ENCODE results near the gene ZFAND2A. TPM values are rescaled to one million over a fixed set of nuclear protein-coding genes. Genes with fewer than 3 reads are reported as not detected.

Gene ZFAND2A
- total RNA-seq, 4 donors from 2014 or later: 17.8 to 27.0 (median 22.3) TPM

DNA sequence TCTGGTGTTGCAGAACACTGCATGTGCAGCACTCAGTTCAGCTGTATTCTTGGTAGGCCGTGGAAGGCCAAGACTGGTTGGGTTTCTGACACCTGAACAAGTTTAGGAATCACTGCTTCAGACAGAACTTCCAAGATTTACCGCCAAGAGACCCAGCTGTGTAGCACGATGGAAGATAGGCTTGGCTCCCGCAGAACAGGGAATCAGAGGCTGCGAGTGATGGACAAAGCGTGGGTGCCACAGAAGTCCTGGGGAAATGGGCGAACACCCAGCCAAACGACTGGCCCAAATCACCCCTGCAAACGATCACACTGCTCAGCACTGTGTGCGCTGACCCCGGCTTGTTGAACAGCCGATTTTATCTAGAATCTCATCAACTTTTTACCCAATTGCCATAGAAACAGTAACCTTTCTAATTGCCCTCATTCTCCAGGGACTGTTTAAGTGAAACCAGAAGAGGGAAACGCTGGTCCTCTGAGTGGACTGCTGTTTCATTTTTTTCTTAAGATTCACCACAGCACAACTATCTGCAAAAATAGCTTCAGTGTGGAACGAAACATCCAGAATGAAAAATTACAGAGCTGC lies 17.9 kb downstream of the ZFAND2A start:
- 70% methylated on average over 14 of the region's 14 CpGs for WGBS
- H3K36me3 ChIP-seq: no peaks in the 10 kb centered on the region
- no peak overlapping the region for H3K4me3 ChIP-seq
- no peak overlapping the region for H3K27ac ChIP-seq
- DNase-seq (ENCODE audit: low spot score in 2 of 2): no peak
- H3K9me3 ChIP-seq: no peaks in the 10 kb centered on the region
- no peaks in the 10 kb centered on the region for H3K27me3 ChIP-seq
- peaks cover 10% of the 10 kb centered on the region for H3K4me1 ChIP-seq
- no peak for TF ChIP-seq POLR2A (IDR thresholded peaks at IDR 0.05)
- no peak for TF ChIP-seq EP300 (IDR thresholded peaks at IDR 0.05)
- TF ChIP-seq CTCF (IDR thresholded peaks at IDR 0.05): no peak
- no peak for TF ChIP-seq POLR2AphosphoS5 (IDR thresholded peaks at IDR 0.05)

GRCh38 chr7:1141651-1142050 lies 18.3 kb downstream of the ZFAND2A start:
- no peak for DNase-seq (ENCODE audit: low spot score in 2 of 2)
- Histone ChIP-seq H3K27me3 (no peaks in the 10 kb centered on the region), H3K4me1 (peaks cover 15% of the 10 kb centered on the region), H3K4me3 (no peak overlapping the region), H3K27ac (no peak overlapping the region), H3K9me3 (no peaks in the 10 kb centered on the region), H3K36me3 (no peaks in the 10 kb centered on the region)
- WGBS: 84% methylated on average over 6 of the region's 6 CpGs
- TF ChIP-seq POLR2A (IDR thresholded peaks at IDR 0.05) (no peak), EP300 (IDR thresholded peaks at IDR 0.05) (no peak), CTCF (IDR thresholded peaks at IDR 0.05) (no peak)

DNA sequence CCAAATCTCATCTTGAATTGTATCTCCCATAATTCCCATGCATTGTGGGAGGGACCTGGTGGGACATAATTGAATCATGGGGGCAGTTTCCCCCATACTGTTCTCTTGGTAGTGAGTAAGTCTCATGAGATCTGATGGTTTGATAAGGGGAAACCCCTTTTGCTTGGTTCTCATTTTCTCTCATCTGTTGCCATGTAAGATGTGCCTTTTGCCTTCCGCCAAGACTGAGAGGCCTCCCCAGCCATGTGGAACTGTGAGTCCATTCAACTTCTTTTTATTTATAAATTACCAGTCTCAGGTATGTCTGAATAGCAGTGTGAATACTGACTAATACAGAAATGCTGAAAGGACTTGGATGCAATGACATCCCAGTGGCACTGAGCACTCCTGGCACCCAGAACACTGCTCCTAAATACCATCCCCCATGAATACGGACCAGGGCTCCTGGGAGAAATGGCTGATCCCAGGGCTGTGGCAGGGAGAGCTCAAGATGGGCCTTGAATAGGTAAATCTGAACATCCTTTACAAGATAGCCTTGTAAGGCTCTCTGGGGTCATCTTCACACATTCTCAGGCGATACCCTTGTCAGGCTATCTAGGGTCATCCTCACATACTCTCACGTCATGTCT lies 19.4 kb downstream of the ZFAND2A start:
- WGBS: 86% methylated on average over 4 of the region's 4 CpGs
- peaks cover 15% of the 10 kb centered on the region for H3K4me1 ChIP-seq
- no peak overlapping the region for H3K4me3 ChIP-seq

DNA sequence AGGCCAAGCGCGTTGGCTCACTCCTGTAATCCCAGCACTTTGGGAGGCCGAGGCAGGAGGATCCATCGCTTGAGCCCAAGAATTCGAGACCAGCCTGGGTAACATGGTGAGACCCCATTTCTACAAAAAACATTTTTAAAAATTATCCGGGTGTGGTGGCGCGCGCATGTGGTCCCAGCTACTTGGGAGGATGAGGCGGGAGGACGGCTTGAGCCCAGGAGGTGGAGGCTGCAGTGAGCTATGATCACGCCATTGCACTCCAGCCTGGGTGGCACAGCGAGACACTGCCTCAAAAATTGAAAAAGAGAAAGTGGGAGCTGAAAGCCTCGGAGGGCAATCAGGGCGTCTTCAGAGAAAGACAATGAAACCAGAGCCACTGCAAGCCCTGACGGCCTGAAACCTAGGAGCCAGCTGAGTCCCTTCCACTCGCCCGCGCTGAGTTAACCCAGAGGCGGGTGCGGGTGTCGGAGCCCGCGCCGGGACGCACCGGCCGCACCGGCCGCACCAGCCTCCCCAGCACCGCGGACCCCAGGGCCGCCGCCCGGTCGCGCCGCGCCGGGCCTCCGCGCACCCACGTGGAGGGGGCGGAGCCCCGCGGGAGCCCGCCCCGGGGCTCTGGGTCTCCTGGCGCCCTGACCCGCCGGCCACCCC lies 22.4 kb downstream of the ZFAND2A start:
- Histone ChIP-seq H3K27me3 (no peaks in the 10 kb centered on the region), H3K9me3 (no peaks in the 10 kb centered on the region), H3K36me3 (no peaks in the 10 kb centered on the region), H3K4me3 (peak overlapping the region; percentile 63), H3K4me1 (peaks cover 15% of the 10 kb centered on the region), H3K27ac (peak overlapping the region; percentile 83)
- WGBS: 22% methylated on average over 16 of the region's 51 CpGs
- no peak for TF ChIP-seq POLR2AphosphoS5 (IDR thresholded peaks at IDR 0.05)
- TF ChIP-seq POLR2A (IDR thresholded peaks at IDR 0.05): no peak
- TF ChIP-seq EP300 (IDR thresholded peaks at IDR 0.05): no peak
- no peak for TF ChIP-seq CTCF (IDR thresholded peaks at IDR 0.05)
- DNase-seq (ENCODE audit: low spot score in 2 of 2): no peak

More for the DNA sequence above, 19.4 kb downstream of the ZFAND2A start:
- TF ChIP-seq CTCF (IDR thresholded peaks at IDR 0.05) (no peak), POLR2AphosphoS5 (IDR thresholded peaks at IDR 0.05) (no peak), EP300 (IDR thresholded peaks at IDR 0.05) (no peak), POLR2A (IDR thresholded peaks at IDR 0.05) (no peak)
- Histone ChIP-seq H3K36me3 (no peaks in the 10 kb centered on the region), H3K9me3 (no peaks in the 10 kb centered on the region), H3K27ac (no peak overlapping the region), H3K27me3 (no peaks in the 10 kb centered on the region)
- DNase-seq (ENCODE audit: low spot score in 2 of 2): no peak

GRCh38 chr7:1136841-1137516 lies 23.0 kb downstream of the ZFAND2A start:
- TF ChIP-seq POLR2AphosphoS5 (IDR thresholded peaks at IDR 0.05) (no peak), CTCF (IDR thresholded peaks at IDR 0.05) (no peak), EP300 (IDR thresholded peaks at IDR 0.05) (no peak), POLR2A (IDR thresholded peaks at IDR 0.05) (no peak)
- no peak overlapping the region for H3K27ac ChIP-seq
- no peaks in the 10 kb centered on the region for H3K9me3 ChIP-seq
- no peaks in the 10 kb centered on the region for H3K36me3 ChIP-seq
- WGBS: 17% methylated on average over 9 of the region's 9 CpGs
- H3K4me1 ChIP-seq: peaks cover 15% of the 10 kb centered on the region
- H3K4me3 ChIP-seq: peak overlapping the region; percentile 63
- no peaks in the 10 kb centered on the region for H3K27me3 ChIP-seq
- no peak for DNase-seq (ENCODE audit: low spot score in 2 of 2)

All from suprapubic skin (tissue), 4 donors.